Tibial artery (tissue), 4 donors: ENCODE results near the gene TMCC2.

Source experiments
- DNase-seq, 2 donors: peaks; one replicate each; pipeline ENCODE4 v3.0.0-alpha.2; 2019
- H3K27ac ChIP-seq, 2 donors: fragments of 200-600 bp; sonication (generic) in 1 of 2; 1 replicate in 1 of 2; 2 replicates in 1 of 2; pipeline ENCODE4 v1.5.1; 2018 to 2019; ENCODE audit warnings: mild to moderate bottlenecking in 1 of 2
- H3K27me3 ChIP-seq, 2 donors: fragments of 200-600 bp; sonication (generic) in 1 of 2; one replicate each; pipeline versions ENCODE4 v1.5.1 to v1.6.0; 2016 to 2019
- H3K36me3 ChIP-seq, 3 donors: fragments of 200-600 bp; sonication (generic) in 2 of 3; one replicate each; pipeline ENCODE4 v1.5.1; 2016 to 2019; ENCODE audit warnings: mild to moderate bottlenecking in 2 of 3
- H3K4me1 ChIP-seq, 4 donors: fragments of 200-600 bp; sonication (generic) in 2 of 4; 1 replicate in 3 of 4; 2 replicates in 1 of 4; pipeline ENCODE4 v1.5.1; 2016 to 2019
- H3K4me3 ChIP-seq, 2 donors: fragments of 200-600 bp; sonication (generic) in 1 of 2; 1 replicate in 1 of 2; 2 replicates in 1 of 2; pipeline ENCODE4 v1.5.1; 2018 to 2019; ENCODE audit warnings: mild to moderate bottlenecking in 2 of 2
- H3K9me3 ChIP-seq, 3 donors: fragments of 200-600 bp; sonication (generic) in 1 of 3; one replicate each; pipeline ENCODE4 v1.5.1; 2016 to 2019
- CTCF ChIP-seq, 2 experiments: fragments of 200-600 bp in 1 of 2; fragments of 450-650 bp in 1 of 2; IDR thresholded peaks; one replicate each; pipeline ENCODE4 v1.5.1; 2017 to 2019; ENCODE audit warnings: antibody characterized with exemption in 2 of 2, mild to moderate bottlenecking in 1 of 2, moderate library complexity in 1 of 2
- intact Hi-C: fragments of 100-400 bp; cut with DNase I; formaldehyde crosslinking; loops from one replicate; pipeline ENCODE4 v1.15.0; 2023; ENCODE audit warnings: low total_unique reads

Gene TMCC2

GRCh38 chr1:205214756-205215155, 13.0 kb upstream of the TMCC2 start:
- Histone ChIP-seq H3K27me3 (no peaks in the 10 kb centered on the region), H3K36me3 (no peaks in the 10 kb centered on the region), H3K9me3 (no peaks in the 10 kb centered on the region), H3K4me3 (no peak overlapping the region), H3K27ac (no peak overlapping the region), H3K4me1 (peaks cover 0 to 13% (median 6%) of the 10 kb centered on the region in 4 donors)
- intact Hi-C loops = no loop called here
- no peak for TF ChIP-seq CTCF (IDR thresholded peaks at IDR 0.05)
- no peak for DNase-seq

GRCh38 chr1:205216588-205216987, 11.2 kb upstream of the TMCC2 start:
- H3K36me3 ChIP-seq = no peaks in the 10 kb centered on the region
- intact Hi-C loops = no loop called here
- no peaks in the 10 kb centered on the region for H3K27me3 ChIP-seq
- peaks cover 0 to 6% (median 3%) of the 10 kb centered on the region in 4 donors for H3K4me1 ChIP-seq
- no peak overlapping the region for H3K27ac ChIP-seq
- H3K4me3 ChIP-seq = no peak overlapping the region
- TF ChIP-seq CTCF (IDR thresholded peaks at IDR 0.05) = no peak
- no peaks in the 10 kb centered on the region for H3K9me3 ChIP-seq
- DNase-seq = no peak

GRCh38 chr1:205217418-205217817, 10.3 kb upstream of the TMCC2 start:
- Histone ChIP-seq H3K4me1 (no peaks in the 10 kb centered on the region), H3K36me3 (no peaks in the 10 kb centered on the region), H3K4me3 (no peak overlapping the region), H3K9me3 (no peaks in the 10 kb centered on the region), H3K27me3 (no peaks in the 10 kb centered on the region), H3K27ac (no peak overlapping the region)
- no peak for DNase-seq
- no peak for TF ChIP-seq CTCF (IDR thresholded peaks at IDR 0.05)
- intact Hi-C loops = no loop called here

- Histone ChIP-seq H3K4me1 (no peaks in the 10 kb centered on the region), H3K4me3 (no peak overlapping the region), H3K36me3 (no peaks in the 10 kb centered on the region), H3K27me3 (no peaks in the 10 kb centered on the region), H3K27ac (no peak overlapping the region), H3K9me3 (no peaks in the 10 kb centered on the region)
- no peak for TF ChIP-seq CTCF (IDR thresholded peaks at IDR 0.05)
- no peak for DNase-seq
- intact Hi-C loops = no loop called here
Observed at GRCh38 chr1:205220421-205220820, 7.3 kb upstream of the TMCC2 start.

GRCh38 chr1:205224736-205225135, 3.0 kb upstream of the TMCC2 start:
- no peaks in the 10 kb centered on the region for H3K36me3 ChIP-seq
- H3K4me1 ChIP-seq = peaks cover 0 to 16% (median 10%) of the 10 kb centered on the region in 4 donors
- H3K27ac ChIP-seq = no peak overlapping the region
- intact Hi-C loops = no loop called here
- no peak overlapping the region for H3K4me3 ChIP-seq
- H3K9me3 ChIP-seq = no peaks in the 10 kb centered on the region
- no peaks in the 10 kb centered on the region for H3K27me3 ChIP-seq
- TF ChIP-seq CTCF (IDR thresholded peaks at IDR 0.05) = no peak
- no peak for DNase-seq
